ENCODE results near the gene LSM6. TPM values are rescaled to one million over a fixed set of nuclear protein-coding genes. Genes with fewer than 3 reads are reported as not detected.

Gene LSM6
- total and polyA plus RNA-seq, 2 experiments from 2014 or later, result 32.3 to 40.8 TPM

DNA sequence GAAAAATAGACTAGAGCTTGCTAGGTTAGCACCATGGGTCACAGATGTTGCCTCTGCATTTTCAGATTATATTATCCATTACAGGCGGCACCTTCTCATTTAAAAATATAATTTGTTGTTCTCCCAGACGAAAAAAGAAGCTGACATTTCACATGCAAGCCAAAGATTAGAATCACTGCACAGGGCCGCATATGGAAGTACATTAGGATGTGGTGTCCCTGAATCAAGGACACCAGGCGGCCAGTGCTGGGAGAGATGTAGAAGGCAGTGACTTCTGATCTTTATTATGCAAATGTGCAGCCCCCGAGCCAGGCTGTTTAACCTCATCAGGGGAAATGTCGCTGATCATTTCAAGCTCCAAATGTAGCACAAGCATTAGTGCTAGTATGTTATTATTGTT is 61.6 kb downstream of the LSM6 start:
- Histone ChIP-seq H3K27me3 (replicated peaks; ENCODE audit: insufficient read depth) (no peaks in the 10 kb centered on the region), H3K27ac (no peak overlapping the region), H3K9me2 (ENCODE audit: insufficient read depth) (no peaks in the 10 kb centered on the region), H2AFZ (no peak overlapping the region), H3K4me1 (ENCODE audit: insufficient read depth) (peaks cover 14% of the 10 kb centered on the region), H3K4me3 (no peak overlapping the region), H3K9ac (no peak overlapping the region), H3F3A (ENCODE audit: insufficient read depth) (peaks cover 12% of the 10 kb centered on the region), H3K79me2 (ENCODE audit: insufficient read depth) (no peaks in the 10 kb centered on the region), H3K4me2 (ENCODE audit: unreplicated experiment) (no peak overlapping the region), H3K9me3 (ENCODE audit: low read depth) (no peaks in the 10 kb centered on the region), H4K20me1 (ENCODE audit: insufficient read depth) (no peaks in the 10 kb centered on the region), H3K36me3 (ENCODE audit: low read depth) (no peaks in the 10 kb centered on the region)
- 90 to 92% methylated on average over 6 of the region's 6 CpGs for WGBS, 2 experiments (ENCODE audit: low coverage in 1 of 2, low lambda C conversion rate in 2 of 2, missing lambda C conversion rate in 2 of 2)
- TF ChIP-seq EZH2 (IDR thresholded peaks at IDR 0.05; ENCODE audit: insufficient read depth, poor library complexity, severe bottlenecking) (no peak), EZH2phosphoT487 (IDR thresholded peaks at IDR 0.05; ENCODE audit: insufficient read depth, low read depth) (no peak)
- no peak for DNase-seq
- in situ Hi-C loops (cut with MboI), result no loop called here

DNA sequence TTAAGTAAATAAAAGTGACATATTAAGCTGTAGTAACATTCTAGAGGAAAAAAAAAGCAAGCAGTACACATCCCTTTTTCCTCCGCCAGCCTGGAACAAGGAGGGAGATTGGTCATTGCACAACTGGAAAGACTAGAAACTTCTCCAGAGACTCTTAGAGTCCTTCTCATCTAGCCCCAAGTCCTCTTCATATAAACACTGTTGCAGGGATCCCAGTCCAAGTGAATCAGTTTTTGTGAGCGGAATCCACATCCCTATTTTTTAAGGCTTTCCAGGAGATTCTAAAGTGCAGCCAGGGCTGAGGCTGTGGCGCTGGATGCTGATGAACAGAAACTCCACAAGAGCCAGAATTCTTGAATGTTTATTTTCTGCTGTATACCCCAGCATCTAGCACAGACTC is 62.6 kb downstream of the LSM6 start:
- H3F3A ChIP-seq (ENCODE audit: insufficient read depth), result peaks cover 12% of the 10 kb centered on the region
- no peaks in the 10 kb centered on the region for H3K9me2 ChIP-seq (ENCODE audit: insufficient read depth)
- no peak overlapping the region for H2AFZ ChIP-seq
- no peak for TF ChIP-seq EZH2phosphoT487 (IDR thresholded peaks at IDR 0.05; ENCODE audit: insufficient read depth, low read depth)
- TF ChIP-seq EZH2 (IDR thresholded peaks at IDR 0.05; ENCODE audit: insufficient read depth, poor library complexity, severe bottlenecking), result no peak
- no peak overlapping the region for H3K4me3 ChIP-seq
- no peak for DNase-seq
- 88% methylated on average over 3 of the region's 3 CpGs for WGBS, 2 experiments (ENCODE audit: low coverage in 1 of 2, low lambda C conversion rate in 2 of 2, missing lambda C conversion rate in 2 of 2)
- no peak overlapping the region for H3K4me2 ChIP-seq (ENCODE audit: unreplicated experiment)
- no peak overlapping the region for H3K27ac ChIP-seq
- no peak overlapping the region for H3K9ac ChIP-seq
- no peaks in the 10 kb centered on the region for H3K27me3 ChIP-seq (replicated peaks; ENCODE audit: insufficient read depth)
- H3K4me1 ChIP-seq (ENCODE audit: insufficient read depth), result peaks cover 24% of the 10 kb centered on the region
- in situ Hi-C loops (cut with MboI), result no loop called here
- no peaks in the 10 kb centered on the region for H3K79me2 ChIP-seq (ENCODE audit: insufficient read depth)
- no peaks in the 10 kb centered on the region for H3K36me3 ChIP-seq (ENCODE audit: low read depth)
- H3K9me3 ChIP-seq (ENCODE audit: low read depth), result no peaks in the 10 kb centered on the region
- H4K20me1 ChIP-seq (ENCODE audit: insufficient read depth), result no peaks in the 10 kb centered on the region

Other genes with a start within 250 kb of the LSM6 start
- gene ZNF827, start 236.9 kb upstream of the LSM6 start, total RNA-seq (2014; rRNA removed; shearing (Covaris generic)), result 10.1 and 16.8 TPM in 2 replicates
- gene ZNF827, start 236.9 kb upstream of the LSM6 start, polyA plus RNA-seq (2016; fragmentation: Nextera tagmentation; extraction: Ambion mirVana), result 4.6 and 5.0 TPM in 2 replicates
- not detected in 2 replicates for gene REELD1, start 38.8 kb downstream of the LSM6 start, total RNA-seq (2014; rRNA removed; shearing (Covaris generic))
- gene REELD1, start 38.8 kb downstream of the LSM6 start, polyA plus RNA-seq (2016; fragmentation: Nextera tagmentation; extraction: Ambion mirVana), result not detected in 2 replicates